ENCODE data around the gene HSPB2. TPM values are rescaled to one million over a fixed set of nuclear protein-coding genes. Genes with fewer than 3 reads are reported as not detected.
A peak's percentile ranks its signal among the peaks of the same experiment; 100 is the strongest.

Gene HSPB2
- total RNA-seq, 2 experiments from 2014 or later = not detected

- H3K27me3 Mint-ChIP-seq = no peaks in the 10 kb centered on the region
- CTCF ChIA-PET = interaction anchor here (2.0 to 19.6 kb wide), 2 partner anchors 11 to 38 kb away, joined by 12 to 223 read pairs; no protein-coding TSS in a partner anchor
- intact Hi-C loops (cut with micrococcal nuclease) = no loop called here
- no peak overlapping the region for H3K4me3 Mint-ChIP-seq
- H3K9me3 Mint-ChIP-seq = no peaks in the 10 kb centered on the region
- TF ChIP-seq CTCF (IDR thresholded peaks at IDR 0.05) = no peak
- DNase-seq = no peak
- H3K4me1 Mint-ChIP-seq (ENCODE audit: low read depth) = peaks cover 39% of the 10 kb centered on the region
- H3K27ac Mint-ChIP-seq = no peak overlapping the region
- POLR2A ChIA-PET = no interaction called here
- ATAC-seq = no peak
- no peaks in the 10 kb centered on the region for H3K36me3 Mint-ChIP-seq (ENCODE audit: low read depth)
Measured at GRCh38 chr11:111942829-111943228, 30.3 kb downstream of the HSPB2 start.

DNA sequence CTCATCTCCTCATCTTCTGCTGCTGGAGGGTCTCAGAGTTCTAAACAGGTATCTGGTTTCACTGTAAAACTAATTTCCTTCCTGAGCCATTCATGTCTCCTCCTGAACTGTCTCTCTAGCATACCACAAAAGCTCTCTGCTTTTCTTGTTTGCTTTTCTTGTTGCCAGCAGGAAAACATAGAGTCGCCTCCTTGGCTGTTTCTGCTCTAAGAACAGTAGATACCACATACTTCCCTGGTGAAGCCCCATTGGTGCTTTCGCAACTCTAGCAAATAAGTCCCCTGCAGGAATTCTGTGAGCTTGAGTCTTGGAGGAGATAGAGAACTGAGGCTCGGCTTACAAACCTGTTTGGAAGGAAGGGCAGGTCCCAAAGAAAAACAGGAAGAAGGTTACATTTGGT lies 31.6 kb downstream of the HSPB2 start:
- Mint-ChIP-seq H3K27ac (peak overlapping the region; percentile 82), H3K27me3 (no peaks in the 10 kb centered on the region), H3K36me3 (ENCODE audit: low read depth) (no peaks in the 10 kb centered on the region), H3K4me1 (ENCODE audit: low read depth) (peaks cover 28% of the 10 kb centered on the region), H3K4me3 (no peak overlapping the region), H3K9me3 (no peaks in the 10 kb centered on the region)
- TF ChIP-seq CTCF (IDR thresholded peaks at IDR 0.05) = no peak
- ChIA-PET CTCF (interaction anchor here (0.7 to 19.6 kb wide), 6 partner anchors 8 to 37 kb away, joined by 3 to 223 read pairs (median 4); no protein-coding TSS in a partner anchor), POLR2A (interaction anchor here (0.8 to 1.4 kb wide), 5 partner anchors 8 to 34 kb away, joined by 3 to 6 read pairs (median 5); no protein-coding TSS in a partner anchor)
- ATAC-seq (no peak), DNase-seq (no peak)
- intact Hi-C loops (cut with micrococcal nuclease) = no loop called here

DNA sequence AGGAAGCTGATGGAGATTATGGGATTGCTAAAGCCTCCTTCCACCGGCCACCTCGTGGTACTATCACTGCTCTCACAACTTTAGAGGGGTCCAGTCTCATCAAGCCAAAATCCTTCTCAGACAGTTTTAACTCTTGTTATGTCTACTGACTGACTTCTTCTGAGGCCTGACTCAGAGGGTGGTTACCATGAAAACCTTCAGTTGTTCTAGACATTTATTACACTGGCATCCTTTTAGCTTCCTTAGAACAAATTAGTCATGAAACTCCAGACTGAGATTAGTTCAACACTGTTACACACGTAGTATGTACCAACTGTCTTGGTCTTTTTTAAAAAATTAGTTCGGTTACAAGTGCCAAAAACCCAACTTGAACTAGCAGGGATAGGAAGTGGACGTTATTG lies 32.1 kb downstream of the HSPB2 start:
- peaks cover 30% of the 10 kb centered on the region for H3K4me1 Mint-ChIP-seq (ENCODE audit: low read depth)
- intact Hi-C loops (cut with micrococcal nuclease) = no loop called here
- no peaks in the 10 kb centered on the region for H3K36me3 Mint-ChIP-seq (ENCODE audit: low read depth)
- ChIA-PET CTCF (interaction anchor here (0.7 to 19.6 kb wide), 7 partner anchors 8 to 74 kb away, joined by 3 to 223 read pairs (median 4); partner anchors contain the start of gene ALG9), POLR2A (interaction anchor here (0.8 to 1.4 kb wide), 5 partner anchors 9 to 34 kb away, joined by 3 to 6 read pairs (median 5); no protein-coding TSS in a partner anchor)
- peak overlapping the region; percentile 82 for H3K27ac Mint-ChIP-seq
- no peaks in the 10 kb centered on the region for H3K27me3 Mint-ChIP-seq
- ATAC-seq = peak; percentile 93
- DNase-seq = peak; percentile 36
- no peak for TF ChIP-seq CTCF (IDR thresholded peaks at IDR 0.05)
- H3K9me3 Mint-ChIP-seq = no peaks in the 10 kb centered on the region
- no peak overlapping the region for H3K4me3 Mint-ChIP-seq

- TF ChIP-seq CTCF (IDR thresholded peaks at IDR 0.05) = no peak
- H3K27ac Mint-ChIP-seq = peak overlapping the region; percentile 82
- ATAC-seq = no peak
- CTCF ChIA-PET = interaction anchor here (0.9 to 19.6 kb wide), 5 partner anchors 9 to 75 kb away, joined by 3 to 223 read pairs (median 5); partner anchors contain the start of gene ALG9
- intact Hi-C loops (cut with micrococcal nuclease) = no loop called here
- H3K27me3 Mint-ChIP-seq = no peaks in the 10 kb centered on the region
- peaks cover 34% of the 10 kb centered on the region for H3K4me1 Mint-ChIP-seq (ENCODE audit: low read depth)
- H3K36me3 Mint-ChIP-seq (ENCODE audit: low read depth) = no peaks in the 10 kb centered on the region
- DNase-seq = no peak
- POLR2A ChIA-PET = interaction anchor here (1.0 to 1.4 kb wide), 2 partner anchors 9 to 19 kb away, joined by 3 to 6 read pairs; no protein-coding TSS in a partner anchor
- no peaks in the 10 kb centered on the region for H3K9me3 Mint-ChIP-seq
- no peak overlapping the region for H3K4me3 Mint-ChIP-seq
Measured at GRCh38 chr11:111945198-111945597, 32.7 kb downstream of the HSPB2 start.

DNA sequence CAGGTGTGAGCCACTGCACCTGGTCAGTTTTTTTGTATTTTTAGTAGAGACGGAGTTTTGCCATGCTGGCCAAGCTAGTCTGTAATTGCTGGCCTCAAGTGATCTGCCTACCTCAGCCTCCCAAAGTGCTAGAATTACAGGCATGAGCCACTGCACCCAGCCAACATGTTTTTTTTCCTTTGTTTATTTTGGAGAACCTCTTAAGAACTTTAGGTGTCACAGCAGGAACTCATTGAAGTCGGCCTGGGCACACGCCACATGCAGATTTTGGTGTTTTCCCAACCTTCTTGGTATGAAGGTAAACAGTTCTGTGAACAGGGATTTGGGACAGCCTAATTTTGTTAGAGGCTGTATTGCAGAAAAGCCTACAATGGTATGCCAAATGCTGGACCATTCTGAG lies 34.0 kb downstream of the HSPB2 start:
- no peak for TF ChIP-seq CTCF (IDR thresholded peaks at IDR 0.05)
- DNase-seq (no peak), ATAC-seq (no peak)
- Mint-ChIP-seq H3K36me3 (ENCODE audit: low read depth) (peaks cover under 1% of the 10 kb centered on the region), H3K4me3 (no peak overlapping the region), H3K9me3 (no peaks in the 10 kb centered on the region), H3K4me1 (ENCODE audit: low read depth) (peaks cover 25% of the 10 kb centered on the region), H3K27me3 (no peaks in the 10 kb centered on the region), H3K27ac (no peak overlapping the region)
- CTCF ChIA-PET = interaction anchor here (19.6 kb wide), 1 partner anchor 34 kb away, joined by 223 read pairs; no protein-coding TSS in a partner anchor
- POLR2A ChIA-PET = no interaction called here
- intact Hi-C loops (cut with micrococcal nuclease) = no loop called here

Measured in activated CD8-positive, alpha-beta T cell treated with anti-CD3 and anti-CD28 coated beads for 36 hours (primary cell).